RWPE2 (cell line): ENCODE data around the gene ONECUT2.

Source experiments
- ATAC-seq: fragments of 200-7000 bp; cut with Tn5 transposase; 3 replicates; pipeline ENCODE4 v1.9.1; 2021; ENCODE audit warnings: low read depth
- DNase-seq: peaks from one replicate; pipeline ENCODE4 v3.0.0-alpha.2; 2020; ENCODE audit warnings: low spot score
- H3K27ac ChIP-seq: fragments of 450-650 bp; 2 replicates; pipeline ENCODE4 v1.5.1; 2017; ENCODE audit warnings: mild to moderate bottlenecking; ENCODE audit not compliant: poor library complexity, severe bottlenecking
- H3K27me3 ChIP-seq: fragments of 250-450 bp; sonication (Bioruptor Pico); 2 replicates; pipeline ENCODE4 v1.5.1; 2021; ENCODE audit warnings: mild to moderate bottlenecking, moderate library complexity; ENCODE audit not compliant: insufficient read depth, poor library complexity, severe bottlenecking
- H3K36me3 ChIP-seq: fragments of 250-450 bp; sonication (Bioruptor Pico); 2 replicates; pipeline ENCODE4 v1.5.1; 2020; ENCODE audit warnings: low read depth, mild to moderate bottlenecking, moderate library complexity
- H3K4me1 ChIP-seq: fragments of 250-450 bp; sonication (Bioruptor Pico); 2 replicates; pipeline ENCODE4 v1.5.1; 2021; ENCODE audit warnings: mild to moderate bottlenecking, moderate library complexity; ENCODE audit not compliant: insufficient read depth, poor library complexity, severe bottlenecking
- H3K4me3 ChIP-seq: fragments of 250-450 bp; sonication (Bioruptor Pico); 2 replicates; pipeline ENCODE4 v1.5.1; 2021; ENCODE audit warnings: mild to moderate bottlenecking, moderate library complexity; ENCODE audit not compliant: severe bottlenecking
- H3K9me3 ChIP-seq: fragments of 250-450 bp; sonication (Bioruptor Pico); 2 replicates; pipeline ENCODE4 v1.5.1; 2021; ENCODE audit warnings: mild to moderate bottlenecking, moderate library complexity; ENCODE audit not compliant: severe bottlenecking
- CTCF ChIP-seq: fragments of 450-650 bp; IDR thresholded peaks from one replicate; pipeline ENCODE4 v1.5.1; 2017; ENCODE audit warnings: mild to moderate bottlenecking, moderate library complexity; ENCODE audit not compliant: poor library complexity, severe bottlenecking

The ONECUT2 gene

DNA sequence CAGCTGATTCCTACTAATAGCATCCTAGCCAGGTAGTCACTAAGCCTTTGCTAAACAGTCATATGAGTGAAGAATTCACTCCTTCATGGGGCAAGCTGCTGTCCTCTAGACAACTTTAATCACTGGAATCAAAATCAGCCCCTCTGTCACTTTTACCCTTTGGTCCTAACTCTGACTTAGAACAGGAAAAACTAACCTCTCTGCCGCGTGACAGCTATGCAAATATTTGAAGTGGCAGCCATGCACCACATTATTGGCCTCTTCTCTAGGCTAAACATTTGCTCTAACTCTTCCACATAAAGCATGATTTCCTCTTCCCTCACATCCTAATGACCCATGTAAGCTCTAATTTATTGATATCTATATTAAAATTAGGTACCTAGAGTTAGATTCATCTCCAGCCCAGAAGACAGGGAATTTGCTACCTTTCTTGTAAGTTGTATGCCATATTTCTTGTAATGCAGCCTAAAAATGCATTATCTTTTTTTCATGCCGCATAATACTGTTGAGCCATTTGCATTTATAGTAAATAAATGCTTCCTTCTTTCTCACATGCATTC lies 12.8 kb upstream of the ONECUT2 start:
- Histone ChIP-seq H3K4me3 (no peak overlapping the region), H3K9me3 (no peaks in the 10 kb centered on the region), H3K27me3 (peaks cover 40% of the 10 kb centered on the region), H3K4me1 (no peaks in the 10 kb centered on the region), H3K36me3 (no peaks in the 10 kb centered on the region), H3K27ac (no peak overlapping the region)
- TF ChIP-seq CTCF: no peak
- ATAC-seq (no peak), DNase-seq (no peak)

DNA sequence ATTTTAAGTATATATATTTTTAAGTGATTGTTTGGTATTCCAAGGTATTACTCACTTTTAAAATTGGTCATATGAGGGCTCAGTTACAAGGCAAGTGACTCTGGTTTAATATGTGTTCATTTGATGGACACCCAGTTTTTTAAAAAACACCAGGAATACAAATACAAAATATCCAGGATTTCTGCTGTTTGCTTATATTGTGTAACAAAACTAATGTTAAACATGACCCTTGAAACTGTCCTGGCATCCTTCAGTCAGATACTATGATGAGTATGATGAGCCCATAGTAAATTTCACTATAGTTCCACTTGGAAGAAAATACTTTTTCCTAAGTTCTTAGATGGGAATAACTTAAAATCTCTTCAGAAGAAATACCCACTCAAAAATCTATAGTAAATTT lies 11.4 kb upstream of the ONECUT2 start:
- TF ChIP-seq CTCF: no peak
- no peaks in the 10 kb centered on the region for H3K36me3 ChIP-seq
- DNase-seq: no peak
- H3K27ac ChIP-seq: no peak overlapping the region
- no peak overlapping the region for H3K4me3 ChIP-seq
- no peaks in the 10 kb centered on the region for H3K9me3 ChIP-seq
- peaks cover 53% of the 10 kb centered on the region for H3K27me3 ChIP-seq
- no peaks in the 10 kb centered on the region for H3K4me1 ChIP-seq
- no peak for ATAC-seq

DNA sequence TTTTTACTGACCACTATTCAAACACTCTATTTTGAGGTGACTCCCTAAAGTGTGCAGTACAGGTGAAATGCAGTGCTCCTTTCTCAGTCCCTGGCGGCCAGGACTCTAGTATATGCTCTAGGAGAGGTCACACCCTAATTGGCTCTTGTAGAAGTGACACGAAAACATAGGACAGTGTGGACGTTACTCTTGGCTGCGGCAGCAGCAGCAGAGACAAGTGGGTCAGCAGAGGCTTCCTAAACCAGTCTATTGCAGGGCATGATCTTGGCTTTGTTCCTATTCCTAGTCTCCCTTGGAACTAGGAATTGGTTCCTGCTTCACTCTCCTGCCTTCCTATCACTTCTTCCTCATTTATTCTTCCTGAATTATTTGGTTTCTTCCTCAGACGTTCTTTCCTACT lies 10.1 kb upstream of the ONECUT2 start:
- no peaks in the 10 kb centered on the region for H3K36me3 ChIP-seq
- H3K9me3 ChIP-seq: no peaks in the 10 kb centered on the region
- no peak overlapping the region for H3K27ac ChIP-seq
- H3K4me1 ChIP-seq: no peaks in the 10 kb centered on the region
- no peak for DNase-seq
- no peak overlapping the region for H3K4me3 ChIP-seq
- no peak for ATAC-seq
- H3K27me3 ChIP-seq: peaks cover 66% of the 10 kb centered on the region
- TF ChIP-seq CTCF: no peak

- Histone ChIP-seq H3K36me3 (no peaks in the 10 kb centered on the region), H3K27me3 (peaks cover 77% of the 10 kb centered on the region), H3K4me1 (no peaks in the 10 kb centered on the region), H3K27ac (no peak overlapping the region), H3K4me3 (no peak overlapping the region), H3K9me3 (no peaks in the 10 kb centered on the region)
- no peak for ATAC-seq
- TF ChIP-seq CTCF: no peak
- no peak for DNase-seq
Observed at GRCh38 chr18:57426187-57426586, 9.0 kb upstream of the ONECUT2 start.

DNA sequence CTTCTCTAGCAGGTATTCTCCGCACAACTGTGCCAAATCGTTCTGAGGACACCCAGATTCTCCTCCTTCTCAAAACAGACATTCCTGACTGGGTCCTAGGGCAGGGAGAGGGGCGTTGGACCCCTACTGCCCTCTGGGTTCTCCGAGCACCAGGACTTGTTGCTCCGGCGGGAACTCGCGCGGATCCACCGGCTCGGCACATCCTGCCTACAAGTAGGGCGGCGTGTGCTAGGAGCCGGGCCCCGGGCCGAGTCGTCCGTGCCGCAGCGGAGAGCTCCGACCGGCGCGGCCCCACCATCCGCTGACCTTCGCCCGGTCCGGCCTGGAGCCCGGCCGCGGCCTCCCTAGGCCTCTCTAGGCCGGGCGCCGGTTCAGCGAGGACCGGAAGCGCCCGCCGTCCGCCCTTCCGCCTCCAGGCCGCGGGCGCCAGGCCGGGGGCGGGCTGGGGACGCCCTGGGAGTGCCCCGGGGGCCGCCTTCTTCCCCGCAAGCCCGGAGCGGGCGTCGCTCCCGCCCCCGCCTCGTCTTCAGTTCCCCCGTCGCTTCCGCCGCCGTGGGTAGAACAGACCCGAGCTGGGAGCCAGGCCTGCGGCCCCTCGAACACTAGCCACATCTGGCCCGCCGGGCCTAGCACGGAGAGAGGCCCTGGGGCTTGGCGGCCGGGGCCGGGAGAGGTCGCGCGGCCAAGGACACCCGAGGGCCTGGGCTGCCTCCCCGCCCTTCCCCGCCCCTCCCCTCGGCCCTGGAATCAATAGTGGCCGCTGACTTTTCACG lies 7.6 kb upstream of the ONECUT2 start:
- Histone ChIP-seq H3K9me3 (no peaks in the 10 kb centered on the region), H3K36me3 (no peaks in the 10 kb centered on the region), H3K4me1 (no peaks in the 10 kb centered on the region), H3K27me3 (peaks cover 88% of the 10 kb centered on the region), H3K4me3 (no peak overlapping the region), H3K27ac (no peak overlapping the region)
- no peak for TF ChIP-seq CTCF
- no peak for DNase-seq
- no peak for ATAC-seq
